Kidney epithelial cell (primary cell): ENCODE results near the gene TTC21B. TPM values are rescaled to one million over a fixed set of nuclear protein-coding genes. Genes with fewer than 3 reads are reported as not detected.
"Not testable (repeated sequence)": the region's sequence is repeated elsewhere in the genome, so short reads cannot be mapped to it uniquely, and the experiment has no call there.

Experiments
- DNase-seq: peaks from one replicate; pipeline ENCODE4 v3.0.0-alpha.2; 2010; ENCODE audit warnings: low read depth
- H3K27me3 ChIP-seq: 2 replicates; pipeline ENCODE4 v1.6.0; 2011; ENCODE audit warnings: low read length; ENCODE audit not compliant: control insufficient read depth, insufficient read depth
- H3K36me3 ChIP-seq: 2 replicates; pipeline ENCODE4 v1.5.1; 2011; ENCODE audit warnings: low read length; ENCODE audit not compliant: control insufficient read depth, insufficient read depth
- H3K4me3 ChIP-seq: 2 replicates; pipeline ENCODE4 v1.5.1; 2011; ENCODE audit warnings: low read depth, mild to moderate bottlenecking, control low read depth, low read length
- CTCF ChIP-seq: IDR thresholded peaks from 2 replicates; pipeline ENCODE4 v1.5.1; 2011; ENCODE audit warnings: mild to moderate bottlenecking, moderate library complexity, low read length, control low read depth, inconsistent platforms; ENCODE audit not compliant: insufficient read depth, poor library complexity, severe bottlenecking
- total RNA-seq: library from RNA; depleted of rRNA; stranded (reverse); fragments of >200 nt; gene quantifications from 2 replicates; pipeline ENCODE4 v1.2.3, GENCODE V29; 2015

The TTC21B gene
- total RNA-seq, 1 donor from 2014 or later: 10.8 TPM

- no peak overlapping the region for H3K4me3 ChIP-seq
- H3K36me3 ChIP-seq: no peaks in the 10 kb centered on the region
- DNase-seq: no peak
- no peak for TF ChIP-seq CTCF
- H3K27me3 ChIP-seq: no peaks in the 10 kb centered on the region
Observed at GRCh38 chr2:165871025-165871424, 82.6 kb downstream of the TTC21B start.

GRCh38 chr2:165870346-165870745 is 83.2 kb downstream of the TTC21B start:
- Histone ChIP-seq H3K36me3 (no peaks in the 10 kb centered on the region), H3K27me3 (no peaks in the 10 kb centered on the region), H3K4me3 (no peak overlapping the region)
- DNase-seq: no peak
- no peak for TF ChIP-seq CTCF

- H3K4me3 ChIP-seq: no peak overlapping the region
- H3K36me3 ChIP-seq: no peaks in the 10 kb centered on the region
- no peak for DNase-seq
- H3K27me3 ChIP-seq: no peaks in the 10 kb centered on the region
- no peak for TF ChIP-seq CTCF
Observed at GRCh38 chr2:165868211-165868610, 85.4 kb downstream of the TTC21B start.

GRCh38 chr2:165864296-165864695 is 89.3 kb downstream of the TTC21B start:
- H3K36me3 ChIP-seq: no peaks in the 10 kb centered on the region
- no peak for TF ChIP-seq CTCF
- no peaks in the 10 kb centered on the region for H3K27me3 ChIP-seq
- no peak for DNase-seq
- no peak overlapping the region for H3K4me3 ChIP-seq

- no peak overlapping the region for H3K4me3 ChIP-seq
- H3K27me3 ChIP-seq: no peaks in the 10 kb centered on the region
- DNase-seq: no peak
- no peak for TF ChIP-seq CTCF
- H3K36me3 ChIP-seq: no peaks in the 10 kb centered on the region
Observed at GRCh38 chr2:165863810-165864261, 89.7 kb downstream of the TTC21B start.

GRCh38 chr2:165861083-165861482 is 92.5 kb downstream of the TTC21B start:
- not testable (repeated sequence) for H3K36me3 ChIP-seq, H3K27me3 ChIP-seq, DNase-seq, H3K4me3 ChIP-seq

- H3K36me3 ChIP-seq, H3K4me3 ChIP-seq, H3K27me3 ChIP-seq, DNase-seq: not testable (repeated sequence)
Observed at GRCh38 chr2:165859723-165860122, 93.9 kb downstream of the TTC21B start.
